ENCODE data around the gene CRYGA. TPM values are rescaled to one million over a fixed set of nuclear protein-coding genes. Genes with fewer than 3 reads are reported as not detected.

Gene CRYGA
- total and polyA plus RNA-seq, 2 donors (not counting 3 experiments of a cell fraction or from before 2014, with no cell fraction given) = not detected

- no TSS peak for BruUV-seq (replicated peaks)
- H3K9me1 ChIP-seq (replicated peaks; ENCODE audit: control insufficient read depth, extremely low read depth, insufficient read depth, low read length) = no peaks in the 10 kb centered on the region
- H3K9me3 ChIP-seq (replicated peaks; ENCODE audit: control insufficient read depth, insufficient read depth, low read length) = no peaks in the 10 kb centered on the region
- CTCF ChIA-PET = no interaction called here
- no peak within 1 kb of the TSS for H3K4me2 ChIP-seq (ENCODE audit: insufficient read depth, low read length)
- dilution Hi-C loops (cut with MboI; ENCODE audit: extremely low pct_ligation_motif_present, low sequenced_read_pairs) = no loop called here
- POLR2A ChIA-PET = no interaction called here
- no peak for DNase-seq (ENCODE audit: low read depth, low spot score)
- no peaks in the 10 kb centered on the region for H3K27me3 ChIP-seq (ENCODE audit: control insufficient read depth in 2 of 2, insufficient read depth in 2 of 2, low read length in 2 of 2)
- intact Hi-C loops (cut with micrococcal nuclease) = no loop called here
- no peak for FAIRE-seq
- no peaks in the 10 kb centered on the region for H3K79me2 ChIP-seq (ENCODE audit: control insufficient read depth, insufficient read depth, low read length)
- no peak within 1 kb of the TSS for H3K27ac ChIP-seq (ENCODE audit: insufficient read depth, low read depth, low read length)
- H3K9ac ChIP-seq (replicated peaks; ENCODE audit: extremely low read depth, insufficient read depth, low read length) = no peak within 1 kb of the TSS
- H2AFZ ChIP-seq (ENCODE audit: low read depth, low read length) = no peak within 1 kb of the TSS
- H3K36me3 ChIP-seq (ENCODE audit: control insufficient read depth in 2 of 2, extremely low read depth in 1 of 2, insufficient read depth in 2 of 2, low read length in 2 of 2) = no peaks in the 10 kb centered on the region
- no peaks in the 10 kb centered on the region for H4K20me1 ChIP-seq (replicated peaks; ENCODE audit: control insufficient read depth, extremely low read depth, insufficient read depth, low read length)
- H3K4me1 ChIP-seq (ENCODE audit: control insufficient read depth, extremely low read depth, insufficient read depth, low read length) = no peaks in the 10 kb centered on the region
- no peak for TF ChIP-seq MYC (IDR thresholded peaks at IDR 0.05; ENCODE audit: low read depth, low read length)
- no peak for TF ChIP-seq GATA2 (IDR thresholded peaks at IDR 0.05; ENCODE audit: insufficient read depth, insufficient read length, low read depth, low read length)
- TF ChIP-seq POLR2A (IDR thresholded peaks at IDR 0.05; ENCODE audit: low read depth, low read length) = no peak
- TF ChIP-seq JUN (IDR thresholded peaks at IDR 0.05; ENCODE audit: borderline replicate concordance, insufficient read depth, insufficient read length, low read depth) = no peak
- no peak for TF ChIP-seq CTCF (IDR thresholded peaks at IDR 0.05; ENCODE audit: extremely low read depth in 1 of 2, insufficient read depth in 1 of 2, low read depth in 1 of 2, low read length in 2 of 2)
- no peak for TF ChIP-seq EZH2 (IDR thresholded peaks at IDR 0.05; ENCODE audit: borderline replicate concordance, low read depth, low read length, severe bottlenecking)
- no peak for TF ChIP-seq MAX (IDR thresholded peaks at IDR 0.05; ENCODE audit: insufficient read depth, insufficient read length)
- TF ChIP-seq POLR2AphosphoS5 (IDR thresholded peaks at IDR 0.05; ENCODE audit: insufficient read depth, low read depth, low read length) = no peak
- no peak for TF ChIP-seq FOS (IDR thresholded peaks at IDR 0.05; ENCODE audit: borderline replicate concordance, insufficient read depth, low read length)
- no peak within 1 kb of the TSS for H3K4me3 ChIP-seq (replicated peaks in 1 of 3; ENCODE audit: insufficient read depth in 1 of 3, low read depth in 1 of 3, low read length in 3 of 3)
Observed at GRCh38 chr2:208146006-208146405, 17.4 kb downstream of the CRYGA start, which contains the start of gene CRYGB. TSS of gene CRYGB (minus strand) at chr2:208146158. CDS start at chr2:208146120, 38 bp downstream.

Data from endothelial cell of umbilical vein (primary cell).